Esophagus (tissue), 2 donors: Measurements from ENCODE around the gene WHAMM. TPM values are rescaled to one million over a fixed set of nuclear protein-coding genes. Genes with fewer than 3 reads are reported as not detected.

Experiments
- H3K27ac ChIP-seq, 2 donors: one replicate each; pipeline ENCODE4 v1.5.1; 2013; ENCODE audit warnings: low read depth in 2 of 2, mild to moderate bottlenecking in 2 of 2, inconsistent platforms in 1 of 2, low read length in 1 of 2, moderate library complexity in 1 of 2
- H3K27me3 ChIP-seq, 2 donors: one replicate each; pipeline ENCODE4 v1.6.1; 2013; ENCODE audit warnings: low read length in 2 of 2, control low read depth in 1 of 2, mild to moderate bottlenecking in 1 of 2; ENCODE audit not compliant: insufficient read depth in 2 of 2, control insufficient read depth in 1 of 2
- H3K36me3 ChIP-seq, 2 donors: one replicate each; pipeline ENCODE4 v1.6.1; 2013; ENCODE audit warnings: low read length in 1 of 2; ENCODE audit not compliant: control insufficient read depth in 2 of 2, insufficient read depth in 2 of 2
- H3K4me1 ChIP-seq, 2 donors: one replicate each; pipeline ENCODE4 v1.6.1; 2013; ENCODE audit warnings: low read length in 1 of 2; ENCODE audit not compliant: control insufficient read depth in 2 of 2, insufficient read depth in 2 of 2
- H3K4me3 ChIP-seq, 2 donors: one replicate each; pipeline ENCODE4 v1.5.1; 2013; ENCODE audit warnings: low read length in 2 of 2, mild to moderate bottlenecking in 2 of 2, low read depth in 1 of 2, moderate library complexity in 1 of 2
- H3K9me3 ChIP-seq, 2 donors: one replicate each; pipeline ENCODE4 v1.6.1; 2013; ENCODE audit warnings: mild to moderate bottlenecking in 2 of 2, low read depth in 1 of 2, low read length in 1 of 2, moderate library complexity in 1 of 2; ENCODE audit not compliant: control insufficient read depth in 2 of 2, insufficient read depth in 1 of 2
- WGBS, 2 donors: extraction: QIAGEN DNeasy Blood & Tissue Kit; methylation state at CpG; one replicate each; pipeline ENCODE4 v1.1.7; 2013; 5-methylcytosine and 5-hydroxymethylcytosine counted together
- polyA plus RNA-seq, 2 donors: library from polyadenylated mRNA; stranded (reverse); fragments of 200-250 nt; gene quantifications; one replicate each; pipeline ENCODE4 v1.2.3, GENCODE V29; 2013
- donor health status: healthy with polysubstance abuse.
- donor health status: Bipolar disorder and iron deficiency.

The WHAMM gene
- polyA plus RNA-seq, 2 donors = 4.1 to 4.5 TPM

GRCh38 chr15:82799183-82799841 lies 10.1 kb upstream of the WHAMM start:
- no peaks in the 10 kb centered on the region for H3K36me3 ChIP-seq
- 78 to 80% methylated on average over 7 of the region's 7 CpGs for WGBS, 2 donors

GRCh38 chr15:82802497-82802896 lies 6.9 kb upstream of the WHAMM start:
- 73 to 84% methylated on average over 1 of the region's 1 CpG for WGBS, 2 donors
- H3K36me3 ChIP-seq = no peaks in the 10 kb centered on the region
- H3K4me1 ChIP-seq = no peaks in the 10 kb centered on the region

More at GRCh38 chr15:82799183-82799841, 10.1 kb upstream of the WHAMM start:
- Histone ChIP-seq H3K4me1 (no peaks in the 10 kb centered on the region), H3K9me3 (no peaks in the 10 kb centered on the region), H3K27me3 (no peaks in the 10 kb centered on the region), H3K4me3 (no peak overlapping the region), H3K27ac (no peak overlapping the region)

GRCh38 chr15:82803793-82804574 lies 5.4 kb upstream of the WHAMM start:
- no peak overlapping the region for H3K4me3 ChIP-seq
- 89% methylated on average over 2 of the region's 2 CpGs for WGBS, 2 donors

More at GRCh38 chr15:82802497-82802896, 6.9 kb upstream of the WHAMM start:
- Histone ChIP-seq H3K9me3 (no peaks in the 10 kb centered on the region), H3K27me3 (no peaks in the 10 kb centered on the region), H3K27ac (no peak overlapping the region), H3K4me3 (no peak overlapping the region)

GRCh38 chr15:82804575-82804949 lies 4.9 kb upstream of the WHAMM start:
- Histone ChIP-seq H3K4me1 (no peaks in the 10 kb centered on the region), H3K36me3 (no peaks in the 10 kb centered on the region), H3K27me3 (no peaks in the 10 kb centered on the region), H3K4me3 (no peak overlapping the region), H3K9me3 (no peaks in the 10 kb centered on the region), H3K27ac (no peak overlapping the region)
- WGBS, 2 donors = 49 to 70% methylated on average over 1 of the region's 1 CpG

More at GRCh38 chr15:82803793-82804574, 5.4 kb upstream of the WHAMM start:
- Histone ChIP-seq H3K9me3 (no peaks in the 10 kb centered on the region), H3K27me3 (no peaks in the 10 kb centered on the region), H3K4me1 (no peaks in the 10 kb centered on the region), H3K27ac (no peak overlapping the region), H3K36me3 (no peaks in the 10 kb centered on the region)

- Histone ChIP-seq H3K9me3 (no peaks in the 10 kb centered on the region), H3K4me3 (no peak within 1 kb of the TSS), H3K27me3 (no peaks in the 10 kb centered on the region), H3K36me3 (no peaks in the 10 kb centered on the region), H3K27ac (no peak within 1 kb of the TSS), H3K4me1 (no peaks in the 10 kb centered on the region)
- WGBS, 2 donors = 70% methylated on average over 2 of the region's 2 CpGs
Observed at GRCh38 chr15:82805994-82806406, 3.4 kb upstream of the WHAMM start, which contains the start of gene FSD2. TSS of gene FSD2 (minus strand) at chr15:82806069. CDS start at chr15:82787390, 18,679 bp downstream.

- Histone ChIP-seq H3K4me3 (peak overlapping the region in 1 of 2 donors; percentile 83), H3K4me1 (no peaks in the 10 kb centered on the region), H3K36me3 (no peaks in the 10 kb centered on the region), H3K9me3 (no peaks in the 10 kb centered on the region), H3K27me3 (no peaks in the 10 kb centered on the region), H3K27ac (peak overlapping the region; percentile 14 to 58)
- WGBS, 2 donors = 73 to 75% methylated on average over 11 of the region's 11 CpGs
Observed at GRCh38 chr15:82807920-82808633, 1.4 kb upstream of the WHAMM start.

GRCh38 chr15:82808634-82809041 lies 790 bp upstream of the WHAMM start:
- Histone ChIP-seq H3K27ac (peak overlapping the region; percentile 50 to 58), H3K4me3 (peak overlapping the region in 1 of 2 donors; percentile 83), H3K27me3 (no peaks in the 10 kb centered on the region), H3K4me1 (no peaks in the 10 kb centered on the region), H3K9me3 (no peaks in the 10 kb centered on the region), H3K36me3 (no peaks in the 10 kb centered on the region)
- WGBS, 2 donors = 68 to 69% methylated on average over 9 of the region's 9 CpGs

- H3K4me1 ChIP-seq = no peaks in the 10 kb centered on the region
- no peaks in the 10 kb centered on the region for H3K27me3 ChIP-seq
- H3K9me3 ChIP-seq = no peaks in the 10 kb centered on the region
- H3K27ac ChIP-seq = peak overlapping the region; percentile 100
- WGBS, 2 donors = 0% methylated on average over 71 to 81 of the region's 81 CpGs
- peak overlapping the region; percentile 83 to 96 for H3K4me3 ChIP-seq
- no peaks in the 10 kb centered on the region for H3K36me3 ChIP-seq
Observed at GRCh38 chr15:82810061-82810889, 847 bp downstream of the WHAMM start.
